ENCODE results near the gene GPR161.
"Not testable (repeated sequence)": the region's sequence is repeated elsewhere in the genome, so short reads cannot be mapped to it uniquely, and the experiment has no call there.

- TF ChIP-seq CTCF (IDR thresholded peaks at IDR 0.05); POLR2AphosphoS5 (IDR thresholded peaks at IDR 0.05); EP300 (IDR thresholded peaks at IDR 0.05); POLR2A (IDR thresholded peaks at IDR 0.05; ENCODE audit: low read depth): not testable (repeated sequence)
Measured at GRCh38 chr1:168181063-168181720, 44.5 kb upstream of the GPR161 start.

All from esophagus muscularis mucosa (tissue), 4 donors.